ENCODE data around the gene TUT4. TPM values are rescaled to one million over a fixed set of nuclear protein-coding genes. Genes with fewer than 3 reads are reported as not detected.

The TUT4 gene
- total RNA-seq: 10 to 100 TPM; 36.1 to 41.1 (median 38.8) TPM
- 20.4 TPM for polyA plus RNA-seq
- long read RNA-seq, donor 1, partial matches to known transcripts: 9 of 19 reads
- long read RNA-seq, donor 1, other reads (novel, unspliced or antisense): 9 of 19 reads
- long read RNA-seq, donor 2, partial matches to known transcripts: 1 of 3 reads
- long read RNA-seq, donor 2, other reads (novel, unspliced or antisense): 2 of 3 reads
- long read RNA-seq, donor 3, partial matches to known transcripts: 21 of 44 reads
- long read RNA-seq, donor 3, other reads (novel, unspliced or antisense): 23 of 44 reads
- long read RNA-seq, donor 4, full-length matches to known transcripts: 1 of 5 reads
- long read RNA-seq, donor 4, partial matches to known transcripts: 1 of 5 reads
- long read RNA-seq, donor 4, other reads (novel, unspliced or antisense): 3 of 5 reads

GRCh38 chr1:52552505-52553361 lies at the start of gene TUT4:
TUT4 (minus strand) TSS chr1:52553092; CDS start chr1:52526280, 26,812 bp downstream.
- Histone ChIP-seq H3K4me3 (ENCODE audit: low read length) (peak within 1 kb of the TSS; percentile 83), H3K4me1 (ENCODE audit: control insufficient read depth, insufficient read depth, low read length) (no peaks in the 10 kb centered on the region), H3K27me3 (ENCODE audit: control insufficient read depth, insufficient read depth) (no peaks in the 10 kb centered on the region), H3K9me3 (ENCODE audit: control insufficient read depth, low read length) (no peaks in the 10 kb centered on the region), H3K27ac (ENCODE audit: low read length) (peak within 1 kb of the TSS; percentile 31)
- intact Hi-C loops (cut with DNase I): no loop called here
- DNase-seq (peak; percentile 78 to 91 (median 90)), ATAC-seq (peak; percentile 87 to 89)
- under 1% methylated on average over 68 of the region's 68 CpGs for WGBS

- intact Hi-C loops (cut with DNase I): no loop called here
- Histone ChIP-seq H3K4me3 (ENCODE audit: low read length) (peak within 1 kb of the TSS; percentile 67), H3K4me1 (ENCODE audit: control insufficient read depth, insufficient read depth, low read length) (peaks cover 7% of the 10 kb centered on the region), H3K27ac (ENCODE audit: low read length) (peak within 1 kb of the TSS; percentile 63), H3K9me3 (ENCODE audit: control insufficient read depth, low read length) (no peaks in the 10 kb centered on the region), H3K27me3 (ENCODE audit: control insufficient read depth, insufficient read depth) (no peaks in the 10 kb centered on the region)
- 1% methylated on average over 97 of the region's 97 CpGs for WGBS
- peak; percentile 72 to 73 for ATAC-seq
- DNase-seq: peak; percentile 64 to 81 (median 77)
Measured at GRCh38 chr1:52601991-52602855, 49.3 kb upstream of the TUT4 start, which contains the start of gene GPX7. GPX7 (plus strand) TSS chr1:52602371; CDS start chr1:52602410, 39 bp downstream.

- ATAC-seq (no peak), DNase-seq (no peak)
- Histone ChIP-seq H3K4me3 (ENCODE audit: low read length) (no peak overlapping the region), H3K27me3 (ENCODE audit: control insufficient read depth, insufficient read depth) (no peaks in the 10 kb centered on the region), H3K9me3 (ENCODE audit: control insufficient read depth, low read length) (no peaks in the 10 kb centered on the region), H3K4me1 (ENCODE audit: control insufficient read depth, insufficient read depth, low read length) (peaks cover 7% of the 10 kb centered on the region), H3K27ac (ENCODE audit: low read length) (no peak overlapping the region)
- 61% methylated on average over 3 of the region's 3 CpGs for WGBS
- intact Hi-C loops (cut with DNase I): no loop called here
Measured at GRCh38 chr1:52601519-52601918, 48.6 kb upstream of the TUT4 start.

DNA sequence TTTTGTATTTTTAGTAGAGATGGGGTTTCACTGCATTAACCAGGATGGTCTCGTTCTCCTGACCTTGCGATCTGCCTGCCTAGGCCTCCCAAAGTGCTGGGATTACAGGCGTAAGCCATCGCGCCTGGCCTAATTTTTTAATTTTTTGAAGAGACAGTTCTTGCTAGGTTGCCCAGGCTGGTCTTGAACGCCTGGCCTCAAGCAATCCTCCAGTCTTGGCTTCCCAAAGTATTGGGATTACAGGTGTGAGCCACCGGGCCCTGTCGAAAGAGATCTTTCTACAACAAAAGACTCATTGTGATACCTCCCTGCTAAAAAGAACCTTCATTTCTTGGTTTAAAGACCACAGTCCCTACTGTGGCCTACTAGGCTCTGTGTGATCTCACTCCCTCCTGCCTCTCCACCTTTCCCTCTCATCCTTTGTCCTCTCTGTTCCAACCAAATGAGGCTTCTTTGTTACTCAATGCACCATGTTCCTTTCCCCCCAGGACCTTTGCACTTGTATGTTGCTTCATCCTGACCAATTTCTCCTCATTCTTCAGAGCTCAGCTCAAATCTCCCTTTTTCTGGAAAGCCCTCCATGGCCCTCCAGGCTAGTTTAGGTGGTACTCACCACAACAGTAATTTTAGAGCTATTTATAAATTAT lies 47.8 kb upstream of the TUT4 start:
- 98% methylated on average over 8 of the region's 8 CpGs for WGBS

GRCh38 chr1:52599236-52599635 lies 46.3 kb upstream of the TUT4 start:
- intact Hi-C loops (cut with DNase I): no loop called here
- H3K27ac ChIP-seq (ENCODE audit: low read length): no peak overlapping the region
- no peak for ATAC-seq

More for the DNA sequence above, 47.8 kb upstream of the TUT4 start:
- no peaks in the 10 kb centered on the region for H3K27me3 ChIP-seq (ENCODE audit: control insufficient read depth, insufficient read depth)
- DNase-seq: no peak
- intact Hi-C loops (cut with DNase I): no loop called here
- H3K27ac ChIP-seq (ENCODE audit: low read length): no peak overlapping the region
- no peaks in the 10 kb centered on the region for H3K9me3 ChIP-seq (ENCODE audit: control insufficient read depth, low read length)
- H3K4me3 ChIP-seq (ENCODE audit: low read length): no peak overlapping the region
- peaks cover 7% of the 10 kb centered on the region for H3K4me1 ChIP-seq (ENCODE audit: control insufficient read depth, insufficient read depth, low read length)
- no peak for ATAC-seq

DNA sequence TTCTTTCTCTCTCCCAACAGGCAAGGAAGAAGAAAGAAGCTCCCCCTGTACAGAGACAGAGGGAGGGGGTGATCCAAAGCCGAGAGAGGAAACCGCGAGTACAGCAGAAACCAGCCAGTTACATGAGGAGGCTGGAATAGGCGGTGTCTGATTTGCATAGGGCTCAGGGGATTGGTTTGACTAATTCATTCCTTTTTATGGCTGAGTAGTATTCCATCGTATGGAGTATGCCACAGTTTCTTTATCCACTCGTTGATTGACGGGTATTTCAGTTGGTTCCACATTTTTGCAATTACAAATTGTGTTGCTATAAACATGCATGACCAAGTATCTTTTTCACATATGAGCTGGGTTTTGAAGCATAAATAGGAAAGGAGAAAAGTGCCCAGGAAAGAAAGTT lies 45.8 kb upstream of the TUT4 start:
- Histone ChIP-seq H3K9me3 (ENCODE audit: control insufficient read depth, low read length) (no peaks in the 10 kb centered on the region), H3K4me3 (ENCODE audit: low read length) (no peak overlapping the region), H3K27ac (ENCODE audit: low read length) (no peak overlapping the region), H3K27me3 (ENCODE audit: control insufficient read depth, insufficient read depth) (no peaks in the 10 kb centered on the region), H3K4me1 (ENCODE audit: control insufficient read depth, insufficient read depth, low read length) (peaks cover 3% of the 10 kb centered on the region)
- DNase-seq (no peak), ATAC-seq (no peak)
- 95% methylated on average over 7 of the region's 7 CpGs for WGBS
- intact Hi-C loops (cut with DNase I): no loop called here

More at GRCh38 chr1:52599236-52599635, 46.3 kb upstream of the TUT4 start:
- Histone ChIP-seq H3K4me3 (ENCODE audit: low read length) (no peak overlapping the region), H3K4me1 (ENCODE audit: control insufficient read depth, insufficient read depth, low read length) (peaks cover 6% of the 10 kb centered on the region), H3K9me3 (ENCODE audit: control insufficient read depth, low read length) (no peaks in the 10 kb centered on the region), H3K27me3 (ENCODE audit: control insufficient read depth, insufficient read depth) (no peaks in the 10 kb centered on the region)
- DNase-seq: no peak
- 93% methylated on average over 7 of the region's 7 CpGs for WGBS

DNA sequence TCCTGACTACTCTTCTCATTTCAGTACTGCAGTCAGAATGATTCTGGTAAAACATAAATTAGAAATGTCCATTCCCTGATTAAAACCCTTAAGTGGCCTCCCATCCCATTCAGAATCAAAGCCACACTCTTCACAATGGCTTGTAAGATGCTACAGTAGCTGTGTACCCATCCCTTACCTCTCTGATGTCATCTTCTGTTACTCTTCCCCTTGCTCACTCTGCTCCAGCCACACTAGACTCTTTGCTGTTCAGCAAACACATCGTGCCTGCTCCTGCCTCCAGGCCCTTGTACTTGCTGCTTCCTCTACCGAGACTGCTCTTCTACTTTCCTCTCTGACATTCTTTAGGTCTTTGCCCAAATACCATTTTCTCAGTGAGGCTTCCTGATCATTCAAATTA lies 45.0 kb upstream of the TUT4 start:
- no peaks in the 10 kb centered on the region for H3K27me3 ChIP-seq (ENCODE audit: control insufficient read depth, insufficient read depth)
- 77% methylated on average over 2 of the region's 2 CpGs for WGBS
- H3K27ac ChIP-seq (ENCODE audit: low read length): no peak overlapping the region

DNA sequence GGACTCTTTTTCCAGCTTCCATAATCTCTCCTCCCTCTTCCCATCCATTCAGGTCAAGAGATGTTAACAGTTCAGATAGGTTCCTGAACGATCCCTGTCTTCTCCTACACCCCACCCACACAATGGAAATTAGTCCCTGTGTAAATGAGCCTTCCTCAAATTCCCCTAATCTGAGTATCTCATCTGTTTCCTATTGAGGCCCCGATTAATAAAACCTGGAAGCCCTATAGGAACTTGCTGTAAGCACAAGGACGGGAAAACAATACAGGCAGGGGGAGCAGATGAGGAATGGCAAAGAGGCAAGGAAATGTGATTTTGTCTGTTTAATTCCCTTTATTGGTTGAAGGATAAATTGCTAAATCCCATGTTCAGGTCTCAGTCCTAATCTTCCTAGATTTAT lies 42.2 kb upstream of the TUT4 start:
- Histone ChIP-seq H3K27ac (ENCODE audit: low read length) (no peak overlapping the region), H3K27me3 (ENCODE audit: control insufficient read depth, insufficient read depth) (no peaks in the 10 kb centered on the region), H3K4me3 (ENCODE audit: low read length) (no peak overlapping the region), H3K9me3 (ENCODE audit: control insufficient read depth, low read length) (no peaks in the 10 kb centered on the region), H3K4me1 (ENCODE audit: control insufficient read depth, insufficient read depth, low read length) (no peaks in the 10 kb centered on the region)
- WGBS: 49% methylated on average over 3 of the region's 3 CpGs
- no peak for ATAC-seq
- no peak for DNase-seq
- intact Hi-C loops (cut with DNase I): no loop called here

More for the DNA sequence above, 45.0 kb upstream of the TUT4 start:
- no peak for ATAC-seq
- intact Hi-C loops (cut with DNase I): no loop called here
- no peak overlapping the region for H3K4me3 ChIP-seq (ENCODE audit: low read length)
- peaks cover 3% of the 10 kb centered on the region for H3K4me1 ChIP-seq (ENCODE audit: control insufficient read depth, insufficient read depth, low read length)
- no peaks in the 10 kb centered on the region for H3K9me3 ChIP-seq (ENCODE audit: control insufficient read depth, low read length)
- DNase-seq: no peak

DNA sequence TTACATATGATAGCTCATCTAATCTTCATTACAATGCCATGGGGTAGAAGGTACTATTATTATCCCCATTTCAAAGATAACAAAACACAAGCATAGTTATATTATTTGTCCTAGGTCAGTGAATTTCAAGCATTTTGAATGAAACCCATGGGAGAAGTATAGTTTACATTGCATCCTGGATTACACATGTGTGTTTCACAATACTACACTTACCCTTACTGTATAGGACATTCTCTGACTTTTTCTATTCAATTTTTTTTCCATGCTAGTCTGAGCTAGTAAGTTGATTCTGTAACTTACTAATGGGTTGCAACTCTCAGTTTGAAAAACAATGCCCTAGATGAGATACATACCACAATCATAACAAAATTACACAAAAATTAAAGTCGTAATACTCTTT lies 40.6 kb upstream of the TUT4 start:
- Histone ChIP-seq H3K9me3 (ENCODE audit: control insufficient read depth, low read length) (no peaks in the 10 kb centered on the region), H3K27ac (ENCODE audit: low read length) (no peak overlapping the region), H3K27me3 (ENCODE audit: control insufficient read depth, insufficient read depth) (no peaks in the 10 kb centered on the region), H3K4me3 (ENCODE audit: low read length) (no peak overlapping the region), H3K4me1 (ENCODE audit: control insufficient read depth, insufficient read depth, low read length) (no peaks in the 10 kb centered on the region)
- intact Hi-C loops (cut with DNase I): no loop called here
- ATAC-seq: no peak
- 92% methylated on average over 1 of the region's 1 CpG for WGBS
- no peak for DNase-seq

GRCh38 chr1:52592637-52593323 lies 39.9 kb upstream of the TUT4 start:
- Histone ChIP-seq H3K27me3 (ENCODE audit: control insufficient read depth, insufficient read depth) (no peaks in the 10 kb centered on the region), H3K4me1 (ENCODE audit: control insufficient read depth, insufficient read depth, low read length) (no peaks in the 10 kb centered on the region), H3K9me3 (ENCODE audit: control insufficient read depth, low read length) (no peaks in the 10 kb centered on the region), H3K27ac (ENCODE audit: low read length) (no peak overlapping the region), H3K4me3 (ENCODE audit: low read length) (no peak overlapping the region)
- intact Hi-C loops (cut with DNase I): no loop called here
- ATAC-seq: no peak
- WGBS: 70% methylated on average over 5 of the region's 5 CpGs
- DNase-seq: no peak

All from right cardiac atrium (tissue), 5 donors.